ENCODE results near the gene MRPL39.

MRPL39 gene

GRCh38 chr21:25583370-25584130, 23.7 kb downstream of the MRPL39 start:
- no peaks in the 10 kb centered on the region for H3K27me3 ChIP-seq (ENCODE audit: control insufficient read depth, low read length)
- no peak overlapping the region for H3K27ac ChIP-seq (ENCODE audit: low read depth, low read length)
- peaks cover 41% of the 10 kb centered on the region for H3K36me3 ChIP-seq (ENCODE audit: control insufficient read depth, low read length)
- H3K4me3 ChIP-seq (ENCODE audit: low read length): no peak overlapping the region
- no peaks in the 10 kb centered on the region for H4K20me1 ChIP-seq (ENCODE audit: control insufficient read depth, insufficient read depth, low read depth, low read length)
- no peaks in the 10 kb centered on the region for H3K9me3 ChIP-seq (ENCODE audit: control insufficient read depth, insufficient read depth, low read length)
- TF ChIP-seq CTCF (IDR thresholded peaks at IDR 0.05; ENCODE audit: low read depth, low read length, poor library complexity, severe bottlenecking) (no peak), EZH2phosphoT487 (IDR thresholded peaks at IDR 0.05; ENCODE audit: borderline replicate concordance, low read length) (no peak)
- H3K4me2 ChIP-seq (ENCODE audit: low read length): no peak overlapping the region
- H3F3A ChIP-seq (ENCODE audit: control insufficient read depth, insufficient read depth): no peaks in the 10 kb centered on the region
- H3K4me1 ChIP-seq (ENCODE audit: control insufficient read depth, low read length): peaks cover 5% of the 10 kb centered on the region; the same call in 1 of the 2 replicates
- no peaks in the 10 kb centered on the region for H3K79me2 ChIP-seq (ENCODE audit: control insufficient read depth, low read length)
- H3K9me2 ChIP-seq (replicated peaks; ENCODE audit: control insufficient read depth, low read length): no peaks in the 10 kb centered on the region

GRCh38 chr21:25582888-25583287, 24.4 kb downstream of the MRPL39 start:
- H3K36me3 ChIP-seq (ENCODE audit: control insufficient read depth, low read length): peaks cover 41% of the 10 kb centered on the region
- no peaks in the 10 kb centered on the region for H4K20me1 ChIP-seq (ENCODE audit: control insufficient read depth, insufficient read depth, low read depth, low read length)
- H3K79me2 ChIP-seq (ENCODE audit: control insufficient read depth, low read length): no peaks in the 10 kb centered on the region
- H3K27me3 ChIP-seq (ENCODE audit: control insufficient read depth, low read length): no peaks in the 10 kb centered on the region
- H3F3A ChIP-seq (ENCODE audit: control insufficient read depth, insufficient read depth): 0 out of 2 replicates have a peak, but pooled peaks cover 1% of the 10 kb centered on the region
- no peak for TF ChIP-seq EZH2phosphoT487 (IDR thresholded peaks at IDR 0.05; ENCODE audit: borderline replicate concordance, low read length)
- TF ChIP-seq CTCF (IDR thresholded peaks at IDR 0.05; ENCODE audit: low read depth, low read length, poor library complexity, severe bottlenecking): no peak
- peaks cover 5% of the 10 kb centered on the region; the same call in 1 of the 2 replicates for H3K4me1 ChIP-seq (ENCODE audit: control insufficient read depth, low read length)
- H3K4me3 ChIP-seq (ENCODE audit: low read length): no peak overlapping the region
- no peak overlapping the region for H3K4me2 ChIP-seq (ENCODE audit: low read length)
- H3K27ac ChIP-seq (ENCODE audit: low read depth, low read length): no peak overlapping the region
- no peaks in the 10 kb centered on the region for H3K9me3 ChIP-seq (ENCODE audit: control insufficient read depth, insufficient read depth, low read length)
- H3K9me2 ChIP-seq (replicated peaks; ENCODE audit: control insufficient read depth, low read length): no peaks in the 10 kb centered on the region

- Histone ChIP-seq H3K27ac (ENCODE audit: low read depth, low read length) (no peak overlapping the region), H3K4me2 (ENCODE audit: low read length) (no peak overlapping the region), H4K20me1 (ENCODE audit: control insufficient read depth, insufficient read depth, low read depth, low read length) (no peaks in the 10 kb centered on the region), H3K4me1 (ENCODE audit: control insufficient read depth, low read length) (peaks cover 5% of the 10 kb centered on the region; the same call in 1 of the 2 replicates), H3F3A (ENCODE audit: control insufficient read depth, insufficient read depth) (0 out of 2 replicates have a peak, but pooled peaks cover 3% of the 10 kb centered on the region), H3K36me3 (ENCODE audit: control insufficient read depth, low read length) (peaks cover 41% of the 10 kb centered on the region), H3K79me2 (ENCODE audit: control insufficient read depth, low read length) (no peaks in the 10 kb centered on the region), H3K27me3 (ENCODE audit: control insufficient read depth, low read length) (no peaks in the 10 kb centered on the region), H3K9me3 (ENCODE audit: control insufficient read depth, insufficient read depth, low read length) (no peaks in the 10 kb centered on the region), H3K9me2 (replicated peaks; ENCODE audit: control insufficient read depth, low read length) (no peaks in the 10 kb centered on the region), H3K4me3 (ENCODE audit: low read length) (no peak overlapping the region)
- no peak for TF ChIP-seq CTCF (IDR thresholded peaks at IDR 0.05; ENCODE audit: low read depth, low read length, poor library complexity, severe bottlenecking)
- TF ChIP-seq EZH2phosphoT487 (IDR thresholded peaks at IDR 0.05; ENCODE audit: borderline replicate concordance, low read length): no peak
Observed at GRCh38 chr21:25582164-25582790, 25.0 kb downstream of the MRPL39 start.
